GM21423 (cell line): ENCODE measurements around the gene SLC25A14.
"Not testable (repeated sequence)": the region's sequence is repeated elsewhere in the genome, so short reads cannot be mapped to it uniquely, and the experiment has no call there.

Experiments
- ATAC-seq: cut with Tn5 transposase; IDR thresholded peaks from one replicate; pipeline ENCODE4 v1.9.1; 2021; ENCODE audit warnings: mild to moderate bottlenecking, moderate library complexity; ENCODE audit not compliant: unreplicated experiment

The SLC25A14 gene

GRCh38 chrX:130339408-130340222, at the start of gene SLC25A14:
TSS of gene SLC25A14 (plus strand) at chrX:130339919. CDS start at chrX:130340279, 360 bp downstream.
- peak; percentile 97 for ATAC-seq

GRCh38 chrX:130295519-130296296, 44.0 kb upstream of the SLC25A14 start:
- no peak for ATAC-seq

- no peak for ATAC-seq
These were observed 43.4 kb upstream of the SLC25A14 start for GRCh38 chrX:130296297-130296678.

- ATAC-seq: no peak
These were observed 43.0 kb upstream of the SLC25A14 start for GRCh38 chrX:130296743-130297142.

GRCh38 chrX:130299279-130300009, 40.3 kb upstream of the SLC25A14 start:
- ATAC-seq: no peak

- no peak for ATAC-seq
These were observed 39.8 kb upstream of the SLC25A14 start for GRCh38 chrX:130300010-130300282.

- ATAC-seq: no peak
These were observed 38.3 kb upstream of the SLC25A14 start for GRCh38 chrX:130301405-130301804.

- ATAC-seq: no peak
These were observed 37.7 kb upstream of the SLC25A14 start for GRCh38 chrX:130301977-130302376.

- ATAC-seq: no peak
These were observed 34.9 kb upstream of the SLC25A14 start for GRCh38 chrX:130304587-130305368.

- not testable (repeated sequence) for ATAC-seq
These were observed 19.8 kb upstream of the SLC25A14 start for GRCh38 chrX:130319886-130320285.

GRCh38 chrX:130321550-130321949, 18.2 kb upstream of the SLC25A14 start:
- ATAC-seq: no peak

- no peak for ATAC-seq
These were observed 9.6 kb upstream of the SLC25A14 start for GRCh38 chrX:130330146-130330545.

GRCh38 chrX:130330706-130331105, 9.0 kb upstream of the SLC25A14 start:
- ATAC-seq: peak; percentile 70

- ATAC-seq: no peak
These were observed 3.2 kb upstream of the SLC25A14 start for GRCh38 chrX:130336531-130336930.

GRCh38 chrX:130338869-130339268, 850 bp upstream of the SLC25A14 start:
- not testable (repeated sequence) for ATAC-seq

- ATAC-seq: no peak
These were observed 552 bp downstream of the SLC25A14 start for GRCh38 chrX:130340271-130340670.

GRCh38 chrX:130343411-130343810, 3.7 kb downstream of the SLC25A14 start:
- ATAC-seq: no peak

- no peak for ATAC-seq
These were observed 7.6 kb downstream of the SLC25A14 start for GRCh38 chrX:130347321-130347720.

GRCh38 chrX:130351567-130351966, 11.8 kb downstream of the SLC25A14 start:
- no peak for ATAC-seq

- not testable (repeated sequence) for ATAC-seq
These were observed 12.3 kb downstream of the SLC25A14 start for GRCh38 chrX:130352050-130352449.

- ATAC-seq: no peak
These were observed 36.4 kb downstream of the SLC25A14 start for GRCh38 chrX:130376077-130376476.
